WTC11 (cell line): ENCODE results near the gene CCDC77. TPM values are rescaled to one million over a fixed set of nuclear protein-coding genes. Genes with fewer than 3 reads are reported as not detected.
A peak's percentile ranks its signal among the peaks of the same experiment; 100 is the strongest.

Experiments
- ATAC-seq: fragments of 200-7000 bp; cut with Tn5 transposase; 2 replicates; pipeline ENCODE4 v1.10.0; 2021; ENCODE audit warnings: mild to moderate bottlenecking, moderate library complexity
- Bru-seq: library from RNA; stranded (reverse); fragments of 400-500 nt; gene quantifications from one replicate; lab custom pipeline; 2021; lab: Mats Ljungman, UMichigan
- CTCF ChIA-PET: fragments of 300-600 bp; sonication (Branson Sonifier 250); formaldehyde crosslinking; loops from one replicate; lab custom pipeline; 2021; ENCODE audit warnings: antibody characterized with exemption; lab: Charles Lee
- POLR2A ChIA-PET: fragments of 350-600 bp; sonication (Branson Sonifier 250); formaldehyde crosslinking; loops from one replicate; lab custom pipeline; 2021; ENCODE audit warnings: antibody characterized with exemption; lab: Charles Lee
- DNase-seq: peaks from one replicate; pipeline ENCODE4 v3.0.0; 2021; ENCODE audit warnings: low spot score
- H3K27ac Mint-ChIP-seq: 2 replicates; pipeline ENCODE4 v1.8.0; 2021; ENCODE audit warnings: mixed read lengths
- H3K27me3 Mint-ChIP-seq: 2 replicates; pipeline ENCODE4 v1.8.0; 2021; ENCODE audit warnings: low read depth, mild to moderate bottlenecking, moderate library complexity, mixed read lengths
- H3K36me3 Mint-ChIP-seq: 2 replicates; pipeline ENCODE4 v1.8.0; 2021; ENCODE audit warnings: mixed read lengths
- H3K4me1 Mint-ChIP-seq: 2 replicates; pipeline ENCODE4 v1.8.0; 2022; ENCODE audit warnings: mixed read lengths
- H3K4me3 Mint-ChIP-seq: 2 replicates; pipeline ENCODE4 v1.8.0; 2021; ENCODE audit warnings: mild to moderate bottlenecking, moderate library complexity, mixed read lengths
- H3K9me3 Mint-ChIP-seq: 2 replicates; pipeline ENCODE4 v1.8.0; 2021; ENCODE audit warnings: mixed read lengths
- ARID4B ChIP-seq: sonication (generic); formaldehyde crosslinking; IDR thresholded peaks from 2 replicates; pipeline ENCODE4 v1.8.0; 2023; ENCODE audit warnings: missing genetic modification reagents, mild to moderate bottlenecking, borderline replicate concordance
- CREM ChIP-seq: sonication (generic); formaldehyde crosslinking; IDR thresholded peaks from 2 replicates; pipeline ENCODE4 v1.8.1; 2022; ENCODE audit warnings: mild to moderate bottlenecking, missing genetic modification reagents, moderate library complexity
- FOXK1 ChIP-seq: sonication (generic); formaldehyde crosslinking; IDR thresholded peaks from 2 replicates; pipeline ENCODE4 v1.8.0; 2022; ENCODE audit warnings: mild to moderate bottlenecking, moderate library complexity, missing genetic modification reagents
- GABPB1 ChIP-seq: sonication (generic); formaldehyde crosslinking; IDR thresholded peaks from 2 replicates; pipeline ENCODE4 v1.8.1; 2023; ENCODE audit warnings: mild to moderate bottlenecking, missing genetic modification reagents
- NFYB ChIP-seq: sonication (generic); formaldehyde crosslinking; conservative IDR thresholded peaks from 2 replicates; pipeline ENCODE4 v1.8.0; 2022; ENCODE audit warnings: low read depth, missing genetic modification reagents
- SMAD3 ChIP-seq: sonication (generic); formaldehyde crosslinking; IDR thresholded peaks from 2 replicates; pipeline ENCODE4 v1.8.0; 2022; ENCODE audit warnings: missing genetic modification reagents, mild to moderate bottlenecking, borderline replicate concordance
- SP1 ChIP-seq: sonication (generic); formaldehyde crosslinking; conservative IDR thresholded peaks from 2 replicates; pipeline ENCODE4 v1.8.1; 2022; ENCODE audit warnings: missing genetic modification reagents
- STAT6 ChIP-seq: sonication (generic); formaldehyde crosslinking; conservative IDR thresholded peaks from 2 replicates; pipeline ENCODE4 v1.8.1; 2023; ENCODE audit warnings: mild to moderate bottlenecking, low read depth, missing genetic modification reagents, moderate library complexity
- TEAD1 ChIP-seq: sonication (generic); formaldehyde crosslinking; IDR thresholded peaks from 2 replicates; pipeline ENCODE4 v1.8.0; 2022; ENCODE audit warnings: mild to moderate bottlenecking, missing genetic modification reagents
- TP53 ChIP-seq: sonication (generic); formaldehyde crosslinking; IDR thresholded peaks from 2 replicates; pipeline ENCODE4 v1.8.1; 2023; ENCODE audit warnings: mild to moderate bottlenecking, missing genetic modification reagents
- ZNF121 ChIP-seq: sonication (generic); formaldehyde crosslinking; IDR thresholded peaks from 2 replicates; pipeline ENCODE4 v1.8.0; 2023; ENCODE audit warnings: missing genetic modification reagents
- ZNF138 ChIP-seq: sonication (generic); formaldehyde crosslinking; conservative IDR thresholded peaks from 2 replicates; pipeline ENCODE4 v1.8.1; 2022; ENCODE audit warnings: mild to moderate bottlenecking, moderate library complexity, missing genetic modification reagents
- ZNF219 ChIP-seq: sonication (generic); formaldehyde crosslinking; IDR thresholded peaks from 2 replicates; pipeline ENCODE4 v1.8.0; 2023; ENCODE audit warnings: missing genetic modification reagents, mild to moderate bottlenecking, borderline replicate concordance
- ZNF396 ChIP-seq: fragments of 250-450 bp; sonication (Bioruptor Pico); IDR thresholded peaks from 2 replicates; pipeline ENCODE4 v1.8.0; 2021; ENCODE audit warnings: mild to moderate bottlenecking, moderate library complexity, borderline replicate concordance
- ZNF512 ChIP-seq: sonication (generic); formaldehyde crosslinking; IDR thresholded peaks from 2 replicates; pipeline ENCODE4 v1.8.1; 2022; ENCODE audit warnings: missing genetic modification reagents, borderline replicate concordance
- long read RNA-seq, 3 experiments: library from RNA in 1 of 3; library from capped mRNA in 1 of 3; library from polyadenylated mRNA in 1 of 3; unstranded in 2 of 3; stranded (forward) in 1 of 3; transcript quantifications; one replicate each; pipeline ENCODE4 v2.0.0, GENCODE V29; 2021
- total RNA-seq: library from RNA; stranded (reverse); gene quantifications from 3 replicates; pipeline ENCODE4 v1.2.3, GENCODE V29; 2021
- TF ChIP-seq, protein P1 (sequence below): sonication (generic); formaldehyde crosslinking; IDR thresholded peaks from 2 replicates; pipeline ENCODE4 v1.8.1; 2022; ENCODE audit warnings: mild to moderate bottlenecking, moderate library complexity, missing genetic modification reagents
- TF ChIP-seq, protein P2 (sequence below): fragments of 250-450 bp; sonication (Bioruptor Pico); conservative IDR thresholded peaks from 2 replicates; pipeline ENCODE4 v1.9.0; 2021; ENCODE audit warnings: mild to moderate bottlenecking
- TF ChIP-seq, protein P3 (sequence below): sonication (generic); formaldehyde crosslinking; IDR thresholded peaks from 2 replicates; pipeline ENCODE4 v1.8.0; 2022; ENCODE audit warnings: mild to moderate bottlenecking, missing genetic modification reagents

CCDC77 gene
- total RNA-seq (24.2 to 29.7 TPM (median 28.9 TPM) in 3 replicates), Bru-seq, nascent RNA (percentile 74 among the genes with signal in this experiment)
- long read RNA-seq, experiment 1, transcript CCDC77-201 (13 exons, 2,371 nt), result minor isoform, 14 of 83 reads
- long read RNA-seq, experiment 1, transcript CCDC77-202 (12 exons, 2,253 nt), result major isoform, 28 of 83 reads
- long read RNA-seq, experiment 1, partial matches to known transcripts, result 12 of 83 reads
- long read RNA-seq, experiment 1, other reads (novel, unspliced or antisense), result 28 of 83 reads
- long read RNA-seq, experiment 2, partial matches to known transcripts, result 14 of 23 reads
- long read RNA-seq, experiment 2, other reads (novel, unspliced or antisense), result 5 of 23 reads
- long read RNA-seq, experiment 3, transcript CCDC77-202 (12 exons, 2,253 nt), result major isoform, 20 of 41 reads
- long read RNA-seq, experiment 3, transcript CCDC77-201 (13 exons, 2,371 nt), result minor isoform, 8 of 41 reads
- long read RNA-seq, experiment 3, partial matches to known transcripts, result 4 of 41 reads
- long read RNA-seq, experiment 3, other reads (novel, unspliced or antisense), result 9 of 41 reads

- CTCF ChIA-PET, result interaction anchor here (0.8 to 2.2 kb wide), 5 partner anchors 13 to 182 kb away, joined by 3 to 12 read pairs (median 3); no protein-coding TSS in a partner anchor
- H3K36me3 Mint-ChIP-seq, result peaks cover 10% of the 10 kb centered on the region
- H3K27ac Mint-ChIP-seq, result no peak within 1 kb of the TSS
- DNase-seq (peak; percentile 93), ATAC-seq (peak; percentile 99)
- H3K4me3 Mint-ChIP-seq, result no peak within 1 kb of the TSS
- no peaks in the 10 kb centered on the region for H3K4me1 Mint-ChIP-seq
- POLR2A ChIA-PET, result interaction anchor here (1.8 kb wide), 1 partner anchor 12 kb away, joined by 12 read pairs; the partner anchor contains the start of gene KDM5A
- H3K9me3 Mint-ChIP-seq, result no peaks in the 10 kb centered on the region
- no peaks in the 10 kb centered on the region for H3K27me3 Mint-ChIP-seq
- TF ChIP-seq, protein P1, sequence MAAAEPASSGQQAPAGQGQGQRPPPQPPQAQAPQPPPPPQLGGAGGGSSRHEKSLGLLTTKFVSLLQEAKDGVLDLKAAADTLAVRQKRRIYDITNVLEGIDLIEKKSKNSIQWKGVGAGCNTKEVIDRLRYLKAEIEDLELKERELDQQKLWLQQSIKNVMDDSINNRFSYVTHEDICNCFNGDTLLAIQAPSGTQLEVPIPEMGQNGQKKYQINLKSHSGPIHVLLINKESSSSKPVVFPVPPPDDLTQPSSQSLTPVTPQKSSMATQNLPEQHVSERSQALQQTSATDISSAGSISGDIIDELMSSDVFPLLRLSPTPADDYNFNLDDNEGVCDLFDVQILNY, result no peak
- TF ChIP-seq ARID4B (CRISPR knock-in tag) (peak; percentile 42; the same call in 1 of the 2 replicates), STAT6 (CRISPR knock-in tag) (no peak), SMAD3 (peak; percentile 34; the same call in 1 of the 2 replicates), TP53 (no peak), CREM (CRISPR knock-in tag) (0 out of 2 replicates have a peak, but pooled peaks have one; percentile 46), ZNF138 (CRISPR knock-in tag) (no peak), GABPB1 (CRISPR knock-in tag) (peak; percentile 67; the same call in 1 of the 2 replicates), ZNF121 (CRISPR knock-in tag) (no peak), NFYB (CRISPR knock-in tag) (peak; percentile 87), ZNF512 (CRISPR knock-in tag) (no peak), ZNF396 (no peak), TEAD1 (CRISPR knock-in tag) (peak; percentile 20; the same call in 1 of the 2 replicates), ZNF219 (CRISPR knock-in tag) (no peak), FOXK1 (CRISPR knock-in tag) (peak; percentile 86), SP1 (CRISPR knock-in tag) (peak; percentile 90)
- TF ChIP-seq, protein P2, sequence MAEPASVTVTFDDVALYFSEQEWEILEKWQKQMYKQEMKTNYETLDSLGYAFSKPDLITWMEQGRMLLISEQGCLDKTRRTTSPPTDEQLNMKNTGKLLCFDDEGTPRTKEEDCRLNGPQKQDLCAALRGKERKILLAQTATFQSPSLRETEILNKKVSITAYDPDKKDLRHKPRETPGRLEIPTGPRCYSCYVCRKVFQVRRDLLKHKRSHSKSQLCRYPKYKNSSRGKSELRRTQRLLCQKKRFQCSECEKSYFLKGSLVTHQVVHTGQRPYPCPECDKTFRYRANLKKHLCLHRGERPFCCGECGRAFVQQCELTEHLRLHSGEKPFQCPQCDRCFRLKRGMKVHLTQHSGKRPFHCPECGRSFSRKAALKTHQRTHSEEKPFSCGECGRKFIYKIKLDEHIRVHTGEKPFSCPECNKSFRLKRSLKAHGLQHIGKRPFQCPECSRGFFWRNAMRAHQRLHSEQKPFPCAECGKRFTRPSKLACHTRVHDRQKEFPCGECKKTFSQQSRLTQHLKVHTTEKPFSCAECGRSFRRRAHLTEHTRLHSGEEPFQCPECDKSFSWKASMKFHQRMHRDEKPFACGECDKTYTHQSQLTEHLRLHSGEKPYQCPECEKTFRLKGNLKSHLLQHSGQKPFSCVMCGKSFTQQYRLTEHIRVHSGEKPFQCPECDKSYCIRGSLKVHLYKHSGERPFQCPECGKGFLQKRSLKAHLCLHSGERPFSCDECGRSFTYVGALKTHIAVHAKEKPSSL, result no peak
- TF ChIP-seq, protein P3, sequence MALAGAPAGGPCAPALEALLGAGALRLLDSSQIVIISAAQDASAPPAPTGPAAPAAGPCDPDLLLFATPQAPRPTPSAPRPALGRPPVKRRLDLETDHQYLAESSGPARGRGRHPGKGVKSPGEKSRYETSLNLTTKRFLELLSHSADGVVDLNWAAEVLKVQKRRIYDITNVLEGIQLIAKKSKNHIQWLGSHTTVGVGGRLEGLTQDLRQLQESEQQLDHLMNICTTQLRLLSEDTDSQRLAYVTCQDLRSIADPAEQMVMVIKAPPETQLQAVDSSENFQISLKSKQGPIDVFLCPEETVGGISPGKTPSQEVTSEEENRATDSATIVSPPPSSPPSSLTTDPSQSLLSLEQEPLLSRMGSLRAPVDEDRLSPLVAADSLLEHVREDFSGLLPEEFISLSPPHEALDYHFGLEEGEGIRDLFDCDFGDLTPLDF (CRISPR knock-in tag), result no peak
Observed at GRCh38 chr12:401235-402028, at the start of gene CCDC77. CCDC77 (plus strand) TSS chr12:401644; CDS start chr12:409384, 7,740 bp downstream.
